Fibroblast of gingiva (primary cell): Measurements from ENCODE around the gene PKP2.
A peak's percentile ranks its signal among the peaks of the same experiment; 100 is the strongest.

Experiments used
- DNase-seq: peaks from one replicate; pipeline ENCODE4 v3.0.0-alpha.2; 2011; ENCODE audit warnings: low read depth

The PKP2 gene

GRCh38 chr12:32896432-32897280 is at the start of gene PKP2:
Gene PKP2 (minus strand): TSS chr12:32896777. CDS start chr12:32896731, 46 bp downstream.
- no peak for DNase-seq

- no peak for DNase-seq
These were observed 47.6 kb upstream of the PKP2 start for GRCh38 chr12:32944195-32944594.

GRCh38 chr12:32939801-32940200 is 43.2 kb upstream of the PKP2 start:
- no peak for DNase-seq

GRCh38 chr12:32926963-32927362 is 30.4 kb upstream of the PKP2 start:
- DNase-seq: no peak

GRCh38 chr12:32926356-32926755 is 29.8 kb upstream of the PKP2 start:
- no peak for DNase-seq

GRCh38 chr12:32922546-32923297 is 26.1 kb upstream of the PKP2 start:
- no peak for DNase-seq

- DNase-seq: no peak
These were observed 24.8 kb upstream of the PKP2 start for GRCh38 chr12:32921397-32921796.

GRCh38 chr12:32920506-32921085 is 24.0 kb upstream of the PKP2 start:
- DNase-seq: no peak

- peak; percentile 36 for DNase-seq
These were observed 22.6 kb upstream of the PKP2 start for GRCh38 chr12:32918890-32919801.

- DNase-seq: peak; percentile 54
These were observed 20.6 kb upstream of the PKP2 start for GRCh38 chr12:32917094-32917611.

- DNase-seq: no peak
These were observed 11.4 kb upstream of the PKP2 start for GRCh38 chr12:32907898-32908476.

GRCh38 chr12:32907166-32907565 is 10.6 kb upstream of the PKP2 start:
- DNase-seq: no peak

- DNase-seq: no peak
These were observed 10.0 kb upstream of the PKP2 start for GRCh38 chr12:32906399-32907165.

GRCh38 chr12:32903763-32904162 is 7.2 kb upstream of the PKP2 start:
- DNase-seq: no peak

- DNase-seq: no peak
These were observed 6.7 kb upstream of the PKP2 start for GRCh38 chr12:32903318-32903717.

GRCh38 chr12:32902287-32902997 is 5.9 kb upstream of the PKP2 start:
- DNase-seq: no peak

- no peak for DNase-seq
These were observed 5.0 kb upstream of the PKP2 start for GRCh38 chr12:32901553-32901952.

GRCh38 chr12:32897687-32898573 is 1.4 kb upstream of the PKP2 start:
- no peak for DNase-seq

- no peak for DNase-seq
These were observed 669 bp upstream of the PKP2 start for GRCh38 chr12:32897281-32897610.
